HepG2 (cell line): ENCODE data around the gene ATP6V0A1. TPM values are rescaled to one million over a fixed set of nuclear protein-coding genes. Genes with fewer than 3 reads are reported as not detected.
A peak's percentile ranks its signal among the peaks of the same experiment; 100 is the strongest.

Experiments used
- ADNP ChIP-seq: sonication (generic); formaldehyde crosslinking; IDR thresholded peaks from 2 replicates; pipeline ENCODE4 v1.4.0; 2020; ENCODE audit warnings: missing genetic modification reagents
- AGO1 ChIP-seq: fragments of 200-400 bp; formaldehyde crosslinking; IDR thresholded peaks from 2 replicates; pipeline ENCODE4 v1.6.1; 2017; ENCODE audit warnings: mild to moderate bottlenecking, low read depth, low read length, moderate library complexity; ENCODE audit not compliant: poor library complexity, severe bottlenecking
- ATRX ChIP-seq: sonication (generic); formaldehyde crosslinking; IDR thresholded peaks from 2 replicates; pipeline ENCODE4 v1.4.0; 2020; ENCODE audit warnings: missing genetic modification reagents, borderline replicate concordance
- E2F1 ChIP-seq: sonication (generic); formaldehyde crosslinking; IDR thresholded peaks from 2 replicates; pipeline ENCODE4 v1.5.0; 2020; ENCODE audit warnings: missing genetic modification reagents
- ELF3 ChIP-seq: IDR thresholded peaks from 2 replicates; pipeline ENCODE4 v1.6.1; 2016; ENCODE audit warnings: missing genetic modification reagents, missing compliant biosample characterization
- HMGA1 ChIP-seq: sonication (generic); formaldehyde crosslinking; conservative IDR thresholded peaks from 2 replicates; pipeline ENCODE4 v1.4.0; 2020; ENCODE audit warnings: missing genetic modification reagents
- HOXA7 ChIP-seq: sonication (generic); formaldehyde crosslinking; IDR thresholded peaks from 2 replicates; pipeline ENCODE4 v1.8.1; 2022; ENCODE audit warnings: mild to moderate bottlenecking, missing genetic modification reagents, moderate library complexity
- IKZF5 ChIP-seq: IDR thresholded peaks from 2 replicates; pipeline ENCODE4 v1.6.1; 2018; ENCODE audit warnings: missing genetic modification reagents, mild to moderate bottlenecking, missing compliant biosample characterization
- MBD4 ChIP-seq: IDR thresholded peaks from 2 replicates; pipeline ENCODE4 v1.6.1; 2012; ENCODE audit warnings: low read length, inconsistent platforms, borderline replicate concordance
- MLXIP ChIP-seq: sonication (generic); formaldehyde crosslinking; IDR thresholded peaks from 2 replicates; pipeline ENCODE4 v1.9.0; 2021; ENCODE audit warnings: missing genetic modification reagents, borderline replicate concordance
- NFE2 ChIP-seq: sonication (generic); formaldehyde crosslinking; IDR thresholded peaks from 2 replicates; pipeline ENCODE4 v1.4.0; 2020; ENCODE audit warnings: missing genetic modification reagents
- NFE2L1 ChIP-seq: sonication (generic); formaldehyde crosslinking; IDR thresholded peaks from 2 replicates; pipeline ENCODE4 v1.4.0; 2020; ENCODE audit warnings: missing genetic modification reagents, mild to moderate bottlenecking, borderline replicate concordance
- PCBP2 ChIP-seq: fragments of 200-400 bp; formaldehyde crosslinking; optimal IDR thresholded peaks from 2 replicates; pipeline ENCODE3; 2018; ENCODE audit warnings: low read length, low read depth; ENCODE audit not compliant: poor library complexity, severe bottlenecking
- TFDP1 ChIP-seq: IDR thresholded peaks from 2 replicates; pipeline ENCODE4 v1.6.1; 2016; ENCODE audit warnings: missing compliant biosample characterization, missing genetic modification reagents, borderline replicate concordance
- ZBTB21 ChIP-seq: sonication (generic); formaldehyde crosslinking; IDR thresholded peaks from 2 replicates; pipeline ENCODE4 v1.4.0; 2020; ENCODE audit warnings: missing genetic modification reagents
- ZNF580 ChIP-seq: IDR thresholded peaks from 2 replicates; pipeline ENCODE4 v1.6.1; 2016; ENCODE audit warnings: low read depth, borderline replicate concordance
- ZNF878 ChIP-seq: sonication (generic); formaldehyde crosslinking; IDR thresholded peaks from 2 replicates; pipeline ENCODE4 v1.8.1; 2023; ENCODE audit warnings: mild to moderate bottlenecking, missing genetic modification reagents, moderate library complexity
- polyA plus RNA-seq, 8 experiments: library from polyadenylated mRNA; depleted of rRNA in 3 of 8; stranded (reverse) in 7 of 8; unstranded in 1 of 8; fragments of >200 nt; fragmentation: Illumina TruSeq in 4 of 8; extraction: Trizol in 4 of 8; gene quantifications; 2 replicates each; pipeline versions ENCODE4 v1.2.1 to v1.2.3, GENCODE V29; 2011 to 2016; ENCODE audit warnings: low read depth in 4 of 8, missing spikeins in 1 of 8, mixed read lengths in 1 of 8; ENCODE audit not compliant: insufficient read depth in 1 of 8
- total RNA-seq, 5 experiments: library from RNA; depleted of rRNA; stranded (reverse); fragments of >200 nt; fragmentation: Illumina TruSeq; extraction: Trizol; gene quantifications; 2 replicates each; pipeline ENCODE4 v1.2.3, GENCODE V29; 2016; ENCODE audit warnings: low read depth in 1 of 5
- TF ChIP-seq, protein P1 (sequence below): sonication (generic); formaldehyde crosslinking; IDR thresholded peaks from 2 replicates; pipeline ENCODE4 v1.4.0; 2020; ENCODE audit warnings: missing genetic modification reagents
- TF ChIP-seq, protein P2 (sequence below): IDR thresholded peaks from 2 replicates; pipeline ENCODE4 v1.6.1; 2016

ATP6V0A1 gene
- total and polyA plus RNA-seq, 2 of the 13 experiments (the other 11 are each of a cell fraction or from before 2014, with no cell fraction given) = 27.9 to 54.1 TPM

DNA sequence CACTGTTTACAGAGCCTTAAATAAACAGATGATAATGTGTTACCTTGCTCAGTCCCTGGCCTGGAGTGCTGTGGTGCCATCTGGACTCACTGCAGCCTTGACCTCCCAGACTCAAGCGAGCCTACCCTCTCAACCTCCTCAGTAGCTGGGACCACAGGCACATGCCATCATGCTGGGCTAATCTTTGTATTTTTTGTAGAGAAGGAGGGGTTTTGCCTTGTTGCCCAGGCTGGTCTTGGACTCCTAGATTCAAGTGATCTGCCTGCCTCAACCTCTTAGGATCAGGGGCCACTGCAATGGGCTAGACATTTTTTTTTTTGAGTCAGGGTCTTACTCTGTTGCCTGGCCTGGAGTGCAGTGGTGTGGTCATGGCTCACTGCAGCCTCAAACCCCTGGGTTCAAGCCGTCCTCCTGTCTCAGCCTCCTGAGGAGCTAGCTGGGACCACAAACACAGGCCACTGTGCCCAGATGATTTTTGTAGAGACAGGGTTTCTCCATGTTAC, 72.3 kb downstream of the ATP6V0A1 start (continued):
- TF ChIP-seq, protein P1, sequence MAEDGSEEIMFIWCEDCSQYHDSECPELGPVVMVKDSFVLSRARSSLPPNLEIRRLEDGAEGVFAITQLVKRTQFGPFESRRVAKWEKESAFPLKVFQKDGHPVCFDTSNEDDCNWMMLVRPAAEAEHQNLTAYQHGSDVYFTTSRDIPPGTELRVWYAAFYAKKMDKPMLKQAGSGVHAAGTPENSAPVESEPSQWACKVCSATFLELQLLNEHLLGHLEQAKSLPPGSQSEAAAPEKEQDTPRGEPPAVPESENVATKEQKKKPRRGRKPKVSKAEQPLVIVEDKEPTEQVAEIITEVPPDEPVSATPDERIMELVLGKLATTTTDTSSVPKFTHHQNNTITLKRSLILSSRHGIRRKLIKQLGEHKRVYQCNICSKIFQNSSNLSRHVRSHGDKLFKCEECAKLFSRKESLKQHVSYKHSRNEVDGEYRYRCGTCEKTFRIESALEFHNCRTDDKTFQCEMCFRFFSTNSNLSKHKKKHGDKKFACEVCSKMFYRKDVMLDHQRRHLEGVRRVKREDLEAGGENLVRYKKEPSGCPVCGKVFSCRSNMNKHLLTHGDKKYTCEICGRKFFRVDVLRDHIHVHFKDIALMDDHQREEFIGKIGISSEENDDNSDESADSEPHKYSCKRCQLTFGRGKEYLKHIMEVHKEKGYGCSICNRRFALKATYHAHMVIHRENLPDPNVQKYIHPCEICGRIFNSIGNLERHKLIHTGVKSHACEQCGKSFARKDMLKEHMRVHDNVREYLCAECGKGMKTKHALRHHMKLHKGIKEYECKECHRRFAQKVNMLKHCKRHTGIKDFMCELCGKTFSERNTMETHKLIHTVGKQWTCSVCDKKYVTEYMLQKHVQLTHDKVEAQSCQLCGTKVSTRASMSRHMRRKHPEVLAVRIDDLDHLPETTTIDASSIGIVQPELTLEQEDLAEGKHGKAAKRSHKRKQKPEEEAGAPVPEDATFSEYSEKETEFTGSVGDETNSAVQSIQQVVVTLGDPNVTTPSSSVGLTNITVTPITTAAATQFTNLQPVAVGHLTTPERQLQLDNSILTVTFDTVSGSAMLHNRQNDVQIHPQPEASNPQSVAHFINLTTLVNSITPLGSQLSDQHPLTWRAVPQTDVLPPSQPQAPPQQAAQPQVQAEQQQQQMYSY = no peak
- TF ChIP-seq ZNF580 (CRISPR knock-in tag) = peak; percentile 91; the same call in 1 of the 2 replicates
- TF ChIP-seq, protein P2, sequence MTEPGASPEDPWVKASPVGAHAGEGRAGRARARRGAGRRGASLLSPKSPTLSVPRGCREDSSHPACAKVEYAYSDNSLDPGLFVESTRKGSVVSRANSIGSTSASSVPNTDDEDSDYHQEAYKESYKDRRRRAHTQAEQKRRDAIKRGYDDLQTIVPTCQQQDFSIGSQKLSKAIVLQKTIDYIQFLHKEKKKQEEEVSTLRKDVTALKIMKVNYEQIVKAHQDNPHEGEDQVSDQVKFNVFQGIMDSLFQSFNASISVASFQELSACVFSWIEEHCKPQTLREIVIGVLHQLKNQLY (CRISPR knock-in tag) = peak; percentile 86
- TF ChIP-seq E2F1 (CRISPR knock-in tag) = no peak
- peak; percentile 80 for TF ChIP-seq ZNF878 (CRISPR knock-in tag)
- no peak for TF ChIP-seq MBD4
- peak; percentile 89 for TF ChIP-seq IKZF5 (CRISPR knock-in tag)
- no peak for TF ChIP-seq MLXIP (CRISPR knock-in tag)
- TF ChIP-seq ELF3 (CRISPR knock-in tag) = peak; percentile 85
- TF ChIP-seq HOXA7 (CRISPR knock-in tag) = no peak
- TF ChIP-seq NFE2 (CRISPR knock-in tag) = no peak
- no peak for TF ChIP-seq AGO1
- TF ChIP-seq ADNP (CRISPR knock-in tag) = no peak
- TF ChIP-seq NFE2L1 (CRISPR knock-in tag) = no peak
- TF ChIP-seq TFDP1 (CRISPR knock-in tag) = peak; percentile 80; the same call in 1 of the 2 replicates
- no peak for TF ChIP-seq ZBTB21 (CRISPR knock-in tag)
- no peak for TF ChIP-seq ATRX
- TF ChIP-seq PCBP2 = no peak
- 0 out of 2 replicates have a peak, but pooled peaks have one; percentile 71 for TF ChIP-seq HMGA1 (CRISPR knock-in tag)
